ENCODE results near the gene ZFYVE1. TPM values are rescaled to one million over a fixed set of nuclear protein-coding genes. Genes with fewer than 3 reads are reported as not detected.
A peak's percentile ranks its signal among the peaks of the same experiment; 100 is the strongest.

The ZFYVE1 gene
- total and polyA plus RNA-seq, 2 of the 13 experiments (the other 11 are each of a cell fraction or from before 2014, with no cell fraction given): 2.6 to 5.3 TPM

DNA sequence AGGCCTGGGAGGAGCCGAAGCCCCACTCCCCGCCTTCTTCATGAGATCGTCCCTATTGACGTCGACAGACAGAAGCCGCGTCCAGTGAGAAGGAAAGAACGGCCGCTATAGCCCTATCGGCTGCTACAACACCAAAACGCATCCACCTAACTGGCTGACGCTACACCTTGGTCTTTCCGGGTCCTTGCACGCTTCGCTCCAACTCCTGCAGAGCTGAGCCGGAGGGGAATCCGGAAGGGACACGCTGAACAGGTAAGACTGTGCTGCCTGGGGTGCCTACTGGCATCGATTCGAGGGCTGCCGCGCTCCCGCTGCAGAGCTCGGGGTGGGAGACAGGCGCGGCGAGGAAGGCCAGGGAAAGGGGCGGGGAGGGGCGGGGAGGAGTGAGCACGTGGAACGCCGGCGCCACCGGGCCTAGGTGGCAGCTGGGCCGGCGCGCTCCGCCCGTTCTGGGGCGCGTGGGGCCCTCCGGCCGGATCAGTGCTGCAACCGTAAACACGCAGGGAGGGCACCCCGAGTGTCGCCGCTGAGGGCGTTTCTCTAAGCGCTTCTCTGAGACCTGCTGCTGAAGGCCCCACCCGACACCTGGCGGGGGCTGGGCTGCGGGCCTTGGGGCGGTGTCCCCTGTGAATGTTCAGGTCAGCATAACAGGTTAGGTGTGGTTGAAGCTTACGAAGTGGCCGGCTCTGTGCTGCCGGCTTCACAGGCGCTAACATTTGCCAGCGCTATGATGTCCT is 100.4 kb downstream of the ZFYVE1 start, which contains the start of gene DCAF4 (continued):
- TF ChIP-seq MYPOP (CRISPR knock-in tag; IDR thresholded peaks at IDR 0.05): peak; percentile 27; the same call in 1 of the 2 replicates
- TF ChIP-seq TAF1 (CRISPR knock-in tag; IDR thresholded peaks at IDR 0.05): peak; percentile 71
- TF ChIP-seq SNAPC2 (CRISPR knock-in tag; IDR thresholded peaks at IDR 0.05): 0 out of 2 replicates have a peak, but pooled peaks have one; percentile 63
- no peak for TF ChIP-seq ZNF10 (CRISPR knock-in tag; IDR thresholded peaks at IDR 0.05; ENCODE audit: borderline replicate concordance, low read depth)
- peak; percentile 70 for TF ChIP-seq RBM39 (IDR thresholded peaks at IDR 0.05; ENCODE audit: low read depth, low read length, poor library complexity, severe bottlenecking)
- peak; percentile 73; the same call in 1 of the 2 replicates for TF ChIP-seq ZNF451 (CRISPR knock-in tag; IDR thresholded peaks at IDR 0.05)
- 0 out of 2 replicates have a peak, but pooled peaks have one; percentile 31 for TF ChIP-seq ZNF704 (CRISPR knock-in tag; IDR thresholded peaks at IDR 0.05; ENCODE audit: borderline replicate concordance)
- TF ChIP-seq NAIF1 (CRISPR knock-in tag; IDR thresholded peaks at IDR 0.05; ENCODE audit: borderline replicate concordance): no peak
- TF ChIP-seq ZNF251 (CRISPR knock-in tag; IDR thresholded peaks at IDR 0.05): no peak
- TF ChIP-seq ZFX (CRISPR knock-in tag; IDR thresholded peaks at IDR 0.05; ENCODE audit: low read depth): peak; percentile 82
- peak; percentile 39; the same call in 1 of the 2 replicates for TF ChIP-seq PHF20 (CRISPR knock-in tag; IDR thresholded peaks at IDR 0.05)
- TF ChIP-seq, protein P1, sequence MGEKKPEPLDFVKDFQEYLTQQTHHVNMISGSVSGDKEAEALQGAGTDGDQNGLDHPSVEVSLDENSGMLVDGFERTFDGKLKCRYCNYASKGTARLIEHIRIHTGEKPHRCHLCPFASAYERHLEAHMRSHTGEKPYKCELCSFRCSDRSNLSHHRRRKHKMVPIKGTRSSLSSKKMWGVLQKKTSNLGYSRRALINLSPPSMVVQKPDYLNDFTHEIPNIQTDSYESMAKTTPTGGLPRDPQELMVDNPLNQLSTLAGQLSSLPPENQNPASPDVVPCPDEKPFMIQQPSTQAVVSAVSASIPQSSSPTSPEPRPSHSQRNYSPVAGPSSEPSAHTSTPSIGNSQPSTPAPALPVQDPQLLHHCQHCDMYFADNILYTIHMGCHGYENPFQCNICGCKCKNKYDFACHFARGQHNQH (CRISPR knock-in tag; IDR thresholded peaks at IDR 0.05): no peak
- TF ChIP-seq ISL2 (CRISPR knock-in tag; IDR thresholded peaks at IDR 0.05): 0 out of 2 replicates have a peak, but pooled peaks have one; percentile 12
- peak; percentile 68 for TF ChIP-seq ATF1 (CRISPR knock-in tag; IDR thresholded peaks at IDR 0.05)
- 0 out of 2 replicates have a peak, but pooled peaks have one; percentile 79 for TF ChIP-seq MTERF4 (CRISPR knock-in tag; IDR thresholded peaks at IDR 0.05)
- peak; percentile 54 for TF ChIP-seq ZGPAT (CRISPR knock-in tag; IDR thresholded peaks at IDR 0.05)
- TF ChIP-seq HNRNPLL (IDR thresholded peaks at IDR 0.05; ENCODE audit: low read depth, low read length, poor library complexity, severe bottlenecking): peak; percentile 42
- peak; percentile 61; the same call in 1 of the 2 replicates for TF ChIP-seq ZNF343 (CRISPR knock-in tag; IDR thresholded peaks at IDR 0.05)

Data from HepG2 (cell line).